Astrocyte (in vitro differentiated cells and primary cell): ENCODE results near the gene IFNGR2. TPM values are rescaled to one million over a fixed set of nuclear protein-coding genes. Genes with fewer than 3 reads are reported as not detected.

Experiments
- DNase-seq: peaks from one replicate; pipeline ENCODE4 v3.0.0-alpha.2; 2010; ENCODE audit warnings: low read depth
- FAIRE-seq: peaks from 2 replicates; lab custom pipeline; 2011; peaks lifted over from hg19 to GRCh38; lab: Jason Lieb, UNC
- H2AFZ ChIP-seq: 2 replicates; pipeline ENCODE4 v1.6.0; 2012; ENCODE audit warnings: low read depth, low read length, inconsistent platforms
- H3K27ac ChIP-seq: 2 replicates; pipeline ENCODE4 v1.5.1; 2011; ENCODE audit warnings: low read depth, low read length, inconsistent platforms
- H3K27me3 ChIP-seq: 2 replicates; pipeline ENCODE4 v1.6.0; 2011; ENCODE audit warnings: low read length, inconsistent platforms; ENCODE audit not compliant: insufficient read depth
- H3K36me3 ChIP-seq: 2 replicates; pipeline ENCODE4 v1.5.1; 2011; ENCODE audit warnings: low read length, inconsistent platforms; ENCODE audit not compliant: insufficient read depth
- H3K4me1 ChIP-seq: 2 replicates; pipeline ENCODE4 v1.5.1; 2011; ENCODE audit warnings: low read length, inconsistent platforms; ENCODE audit not compliant: insufficient read depth
- H3K4me2 ChIP-seq: 2 replicates; pipeline ENCODE4 v1.6.0; 2012; ENCODE audit warnings: low read length, inconsistent platforms
- H3K4me3 ChIP-seq: 2 replicates; pipeline ENCODE4 v1.5.1; 2011; ENCODE audit warnings: low read depth, mild to moderate bottlenecking, low read length, inconsistent platforms; ENCODE audit not compliant: insufficient read depth
- H3K79me2 ChIP-seq: 2 replicates; pipeline ENCODE4 v1.6.0; 2012; ENCODE audit warnings: mild to moderate bottlenecking, low read length, inconsistent platforms; ENCODE audit not compliant: insufficient read depth
- H3K9ac ChIP-seq: 2 replicates; pipeline ENCODE4 v1.6.0; 2012; ENCODE audit warnings: mild to moderate bottlenecking, low read length, inconsistent platforms
- H3K9me3 ChIP-seq: 2 replicates; pipeline ENCODE4 v1.5.1; 2012; ENCODE audit warnings: low read depth, mild to moderate bottlenecking, low read length, inconsistent platforms; ENCODE audit not compliant: insufficient read depth
- H4K20me1 ChIP-seq: 2 replicates; pipeline ENCODE4 v1.6.0; 2012; ENCODE audit warnings: low read length, inconsistent platforms; ENCODE audit not compliant: insufficient read depth
- H3K27ac Mint-ChIP-seq: one replicate; pipeline ENCODE4 v1.8.0; 2021; ENCODE audit warnings: mild to moderate bottlenecking, mixed read lengths; ENCODE audit not compliant: unreplicated experiment
- H3K27me3 Mint-ChIP-seq: one replicate; pipeline ENCODE4 v1.8.0; 2021; ENCODE audit warnings: low read depth, mixed read lengths; ENCODE audit not compliant: unreplicated experiment
- H3K36me3 Mint-ChIP-seq: one replicate; pipeline ENCODE4 v1.8.0; 2021; ENCODE audit warnings: low read depth, mixed read lengths; ENCODE audit not compliant: unreplicated experiment
- H3K4me1 Mint-ChIP-seq: one replicate; pipeline ENCODE4 v1.8.0; 2021; ENCODE audit warnings: low read depth, mixed read lengths; ENCODE audit not compliant: unreplicated experiment
- H3K4me3 Mint-ChIP-seq: one replicate; pipeline ENCODE4 v1.8.0; 2021; ENCODE audit warnings: mild to moderate bottlenecking, moderate library complexity, mixed read lengths; ENCODE audit not compliant: unreplicated experiment
- H3K9me3 Mint-ChIP-seq: one replicate; pipeline ENCODE4 v1.8.0; 2021; ENCODE audit warnings: mild to moderate bottlenecking, mixed read lengths; ENCODE audit not compliant: unreplicated experiment
- EZH2 ChIP-seq: IDR thresholded peaks from 2 replicates; pipeline ENCODE4 v1.6.1; 2012; ENCODE audit warnings: mild to moderate bottlenecking, low read length, inconsistent platforms; ENCODE audit not compliant: insufficient read depth
- total RNA-seq: library from RNA; stranded (reverse); gene quantifications from 2 replicates; pipeline ENCODE4 v1.2.1, GENCODE V29; 2021
- TF ChIP-seq, protein P1 (sequence below): IDR thresholded peaks from 2 replicates; pipeline ENCODE4 v1.5.1; 2011; ENCODE audit warnings: low read depth, mild to moderate bottlenecking, inconsistent platforms, low read length, moderate library complexity; ENCODE audit not compliant: insufficient read depth

IFNGR2 gene
- total RNA-seq, 1 donor from 2014 or later, result 58.9 TPM

DNA sequence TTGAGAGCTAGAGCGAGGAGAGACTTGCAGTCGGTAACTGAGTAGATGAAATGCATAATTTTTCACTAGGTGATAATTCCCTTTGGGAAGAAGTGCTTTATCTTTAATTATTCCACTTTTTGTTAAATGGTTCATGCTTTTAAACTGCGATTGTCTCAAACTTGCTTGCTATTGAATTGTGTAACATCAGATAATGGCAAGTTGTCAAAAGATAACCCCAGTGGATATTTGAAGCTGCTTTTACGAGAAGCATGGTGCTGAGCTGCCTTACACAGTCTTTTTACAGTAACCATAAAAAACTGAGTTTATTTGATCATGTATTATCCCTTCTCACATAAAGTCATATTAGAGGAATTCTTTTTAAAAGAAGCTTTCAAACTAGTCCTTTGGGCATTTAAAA, 46.4 kb downstream of the IFNGR2 start:
- Mint-ChIP-seq H3K4me1 (peaks cover 8% of the 10 kb centered on the region), H3K9me3 (no peaks in the 10 kb centered on the region), H3K27ac (no peak overlapping the region), H3K36me3 (peaks cover 3% of the 10 kb centered on the region), H3K4me3 (no peak overlapping the region), H3K27me3 (no peaks in the 10 kb centered on the region)
- H3K27ac ChIP-seq, result no peak overlapping the region
- no peaks in the 10 kb centered on the region for H3K79me2 ChIP-seq
- H3K4me2 ChIP-seq, result no peak overlapping the region
- TF ChIP-seq EZH2, result no peak
- TF ChIP-seq, protein P1, sequence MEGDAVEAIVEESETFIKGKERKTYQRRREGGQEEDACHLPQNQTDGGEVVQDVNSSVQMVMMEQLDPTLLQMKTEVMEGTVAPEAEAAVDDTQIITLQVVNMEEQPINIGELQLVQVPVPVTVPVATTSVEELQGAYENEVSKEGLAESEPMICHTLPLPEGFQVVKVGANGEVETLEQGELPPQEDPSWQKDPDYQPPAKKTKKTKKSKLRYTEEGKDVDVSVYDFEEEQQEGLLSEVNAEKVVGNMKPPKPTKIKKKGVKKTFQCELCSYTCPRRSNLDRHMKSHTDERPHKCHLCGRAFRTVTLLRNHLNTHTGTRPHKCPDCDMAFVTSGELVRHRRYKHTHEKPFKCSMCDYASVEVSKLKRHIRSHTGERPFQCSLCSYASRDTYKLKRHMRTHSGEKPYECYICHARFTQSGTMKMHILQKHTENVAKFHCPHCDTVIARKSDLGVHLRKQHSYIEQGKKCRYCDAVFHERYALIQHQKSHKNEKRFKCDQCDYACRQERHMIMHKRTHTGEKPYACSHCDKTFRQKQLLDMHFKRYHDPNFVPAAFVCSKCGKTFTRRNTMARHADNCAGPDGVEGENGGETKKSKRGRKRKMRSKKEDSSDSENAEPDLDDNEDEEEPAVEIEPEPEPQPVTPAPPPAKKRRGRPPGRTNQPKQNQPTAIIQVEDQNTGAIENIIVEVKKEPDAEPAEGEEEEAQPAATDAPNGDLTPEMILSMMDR, result no peak
- H3K27me3 ChIP-seq, result no peaks in the 10 kb centered on the region
- no peak overlapping the region for H3K9ac ChIP-seq
- H2AFZ ChIP-seq, result no peak overlapping the region
- peaks cover 5% of the 10 kb centered on the region for H3K4me1 ChIP-seq
- no peak for FAIRE-seq
- no peaks in the 10 kb centered on the region for H3K36me3 ChIP-seq
- H3K4me3 ChIP-seq, result no peak overlapping the region
- no peak for DNase-seq
- H3K9me3 ChIP-seq, result no peaks in the 10 kb centered on the region
- H4K20me1 ChIP-seq, result peaks cover 3% of the 10 kb centered on the region

DNA sequence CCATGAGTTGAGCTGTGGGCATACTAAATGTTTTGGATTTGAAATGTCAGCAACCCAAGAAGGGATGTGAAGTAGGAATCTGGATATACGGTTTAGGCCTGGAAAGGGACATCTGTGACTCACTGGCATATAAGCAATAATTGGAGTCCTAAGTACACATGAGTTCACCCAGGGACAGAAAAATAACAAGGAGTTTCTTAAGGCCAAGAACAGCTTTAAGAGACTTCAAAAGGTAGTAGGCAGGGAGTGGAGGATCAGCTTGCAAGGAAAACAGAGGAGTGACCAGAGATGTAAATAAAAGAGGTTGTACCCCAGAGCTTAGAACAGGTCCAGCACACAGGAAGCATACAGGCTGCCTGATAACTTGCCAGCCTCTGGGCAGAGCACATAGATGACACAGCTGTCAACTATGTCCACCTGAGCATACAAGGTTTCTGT, 48.4 kb downstream of the IFNGR2 start:
- Mint-ChIP-seq H3K27me3 (no peaks in the 10 kb centered on the region), H3K27ac (no peak overlapping the region)
- no peak for DNase-seq

DNA sequence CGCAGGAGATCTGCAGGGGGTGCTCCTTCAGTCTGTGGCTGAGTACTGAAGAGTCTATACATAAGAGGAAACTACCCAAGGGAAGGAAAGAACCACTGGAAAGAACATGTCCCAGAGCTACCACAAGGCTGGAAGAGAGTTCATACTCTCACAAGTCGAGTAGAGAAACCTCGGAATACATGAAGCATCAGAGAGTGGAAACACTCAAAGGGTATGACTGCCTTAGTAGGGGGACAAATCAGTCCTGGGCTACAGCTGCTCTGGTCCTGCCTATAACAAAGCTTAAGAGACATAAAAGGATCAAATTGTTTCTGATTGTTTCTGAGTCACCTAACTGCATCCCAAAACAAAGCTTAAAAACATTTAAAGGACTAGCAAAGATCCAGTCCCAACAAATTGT, 49.1 kb downstream of the IFNGR2 start:
- Histone ChIP-seq H3K9me3 (no peaks in the 10 kb centered on the region), H3K27ac (no peak overlapping the region), H2AFZ (no peak overlapping the region), H3K4me1 (peaks cover 5% of the 10 kb centered on the region), H3K9ac (no peak overlapping the region), H3K79me2 (no peaks in the 10 kb centered on the region), H3K36me3 (peaks cover 5% of the 10 kb centered on the region), H4K20me1 (no peaks in the 10 kb centered on the region), H3K4me3 (no peak overlapping the region), H3K27me3 (no peaks in the 10 kb centered on the region), H3K4me2 (no peak overlapping the region)
- H3K9me3 Mint-ChIP-seq, result no peaks in the 10 kb centered on the region
- no peak for DNase-seq
- peaks cover 3% of the 10 kb centered on the region for H3K36me3 Mint-ChIP-seq
- H3K27me3 Mint-ChIP-seq, result no peaks in the 10 kb centered on the region
- TF ChIP-seq, protein P1, result no peak
- no peak for TF ChIP-seq EZH2
- no peak overlapping the region for H3K27ac Mint-ChIP-seq
- H3K4me3 Mint-ChIP-seq, result no peak overlapping the region
- peaks cover 8% of the 10 kb centered on the region for H3K4me1 Mint-ChIP-seq
- FAIRE-seq, result no peak

More for the DNA sequence above, 48.4 kb downstream of the IFNGR2 start:
- Histone ChIP-seq H3K79me2 (no peaks in the 10 kb centered on the region), H3K4me1 (peaks cover 5% of the 10 kb centered on the region), H3K4me2 (no peak overlapping the region), H3K27ac (no peak overlapping the region), H3K9ac (no peak overlapping the region), H4K20me1 (no peaks in the 10 kb centered on the region), H3K27me3 (no peaks in the 10 kb centered on the region), H3K9me3 (no peaks in the 10 kb centered on the region), H2AFZ (no peak overlapping the region), H3K36me3 (peaks cover 5% of the 10 kb centered on the region), H3K4me3 (no peak overlapping the region)
- FAIRE-seq, result no peak
- no peak overlapping the region for H3K4me3 Mint-ChIP-seq
- peaks cover 8% of the 10 kb centered on the region for H3K4me1 Mint-ChIP-seq
- no peaks in the 10 kb centered on the region for H3K9me3 Mint-ChIP-seq
- TF ChIP-seq, protein P1, result no peak
- TF ChIP-seq EZH2, result no peak
- H3K36me3 Mint-ChIP-seq, result peaks cover 3% of the 10 kb centered on the region
